ENCODE data around the gene RBMS3.
"Not testable (repeated sequence)": the region's sequence is repeated elsewhere in the genome, so short reads cannot be mapped to it uniquely, and the experiment has no call there.

The RBMS3 gene

GRCh38 chr3:29385046-29385830, 104.4 kb downstream of the RBMS3 start:
- peak; percentile 67 for DNase-seq (ENCODE audit: low read depth)

- no peak for DNase-seq (ENCODE audit: low read depth)
Observed at GRCh38 chr3:29389362-29389761, 108.5 kb downstream of the RBMS3 start.

- DNase-seq (ENCODE audit: low read depth), result no peak
Observed at GRCh38 chr3:29392625-29393388, 111.9 kb downstream of the RBMS3 start.

GRCh38 chr3:29393946-29394345, 113.1 kb downstream of the RBMS3 start:
- not testable (repeated sequence) for DNase-seq (ENCODE audit: low read depth)

- no peak for DNase-seq (ENCODE audit: low read depth)
Observed at GRCh38 chr3:29397406-29397805, 116.5 kb downstream of the RBMS3 start.

GRCh38 chr3:29398787-29399186, 117.9 kb downstream of the RBMS3 start:
- DNase-seq (ENCODE audit: low read depth), result no peak

- peak; percentile 48 for DNase-seq (ENCODE audit: low read depth)
Observed at GRCh38 chr3:29406291-29406832, 125.5 kb downstream of the RBMS3 start.

- DNase-seq (ENCODE audit: low read depth), result no peak
Observed at GRCh38 chr3:29408676-29409075, 127.8 kb downstream of the RBMS3 start.

GRCh38 chr3:29409409-29409808, 128.5 kb downstream of the RBMS3 start:
- no peak for DNase-seq (ENCODE audit: low read depth)

GRCh38 chr3:29410220-29410619, 129.3 kb downstream of the RBMS3 start:
- DNase-seq (ENCODE audit: low read depth), result no peak

GRCh38 chr3:29410660-29411405, 130.0 kb downstream of the RBMS3 start:
- DNase-seq (ENCODE audit: low read depth), result no peak

- no peak for DNase-seq (ENCODE audit: low read depth)
Observed at GRCh38 chr3:29412110-29412509, 131.2 kb downstream of the RBMS3 start.

- no peak for DNase-seq (ENCODE audit: low read depth)
Observed at GRCh38 chr3:29414468-29415224, 133.8 kb downstream of the RBMS3 start.

GRCh38 chr3:29415482-29416223, 134.8 kb downstream of the RBMS3 start:
- DNase-seq (ENCODE audit: low read depth), result no peak

- DNase-seq (ENCODE audit: low read depth), result no peak
Observed at GRCh38 chr3:29416514-29416913, 135.6 kb downstream of the RBMS3 start.

GRCh38 chr3:29420106-29420505, 139.2 kb downstream of the RBMS3 start:
- DNase-seq (ENCODE audit: low read depth), result no peak

- peak; percentile 38 for DNase-seq (ENCODE audit: low read depth)
Observed at GRCh38 chr3:29426302-29427226, 145.7 kb downstream of the RBMS3 start.

GRCh38 chr3:29427266-29428103, 146.6 kb downstream of the RBMS3 start:
- DNase-seq (ENCODE audit: low read depth), result no peak
